ENCODE measurements around the gene PODXL. TPM values are rescaled to one million over a fixed set of nuclear protein-coding genes. Genes with fewer than 3 reads are reported as not detected.

Gene PODXL
- total RNA-seq, 2 donors from 2014 or later = 23.0 to 50.8 TPM

DNA sequence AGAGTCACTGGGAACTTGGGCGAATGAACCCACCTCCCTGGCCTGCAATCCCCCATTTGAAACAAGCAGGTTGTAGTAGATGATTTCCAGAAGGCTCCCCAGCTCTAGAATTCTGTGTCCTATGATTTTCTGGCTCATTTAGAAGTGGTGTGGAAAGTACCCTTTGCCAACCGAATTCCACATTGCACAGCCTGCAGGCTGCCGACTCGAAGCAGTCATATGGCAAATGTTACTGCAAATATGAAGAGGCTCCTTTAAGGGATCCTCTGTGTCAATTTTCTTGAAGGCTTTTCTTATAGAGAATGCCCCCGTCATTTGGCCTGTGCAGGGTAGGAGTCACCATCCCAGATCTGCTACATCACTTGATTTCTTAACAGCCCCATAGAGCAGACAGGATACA is 5.6 kb downstream of the PODXL start:
- no peak overlapping the region for H3K4me3 ChIP-seq
- DNase-seq (ENCODE audit: low spot score) (no peak), ATAC-seq (ENCODE audit: insufficient number of reproducible peaks, low FRiP score, low read depth) (no peak)
- H3K9me3 ChIP-seq = no peaks in the 10 kb centered on the region
- no peaks in the 10 kb centered on the region for H3K27me3 ChIP-seq (replicated peaks; ENCODE audit: insufficient read depth)
- no peaks in the 10 kb centered on the region for H3K36me3 ChIP-seq
- TF ChIP-seq, protein P1, sequence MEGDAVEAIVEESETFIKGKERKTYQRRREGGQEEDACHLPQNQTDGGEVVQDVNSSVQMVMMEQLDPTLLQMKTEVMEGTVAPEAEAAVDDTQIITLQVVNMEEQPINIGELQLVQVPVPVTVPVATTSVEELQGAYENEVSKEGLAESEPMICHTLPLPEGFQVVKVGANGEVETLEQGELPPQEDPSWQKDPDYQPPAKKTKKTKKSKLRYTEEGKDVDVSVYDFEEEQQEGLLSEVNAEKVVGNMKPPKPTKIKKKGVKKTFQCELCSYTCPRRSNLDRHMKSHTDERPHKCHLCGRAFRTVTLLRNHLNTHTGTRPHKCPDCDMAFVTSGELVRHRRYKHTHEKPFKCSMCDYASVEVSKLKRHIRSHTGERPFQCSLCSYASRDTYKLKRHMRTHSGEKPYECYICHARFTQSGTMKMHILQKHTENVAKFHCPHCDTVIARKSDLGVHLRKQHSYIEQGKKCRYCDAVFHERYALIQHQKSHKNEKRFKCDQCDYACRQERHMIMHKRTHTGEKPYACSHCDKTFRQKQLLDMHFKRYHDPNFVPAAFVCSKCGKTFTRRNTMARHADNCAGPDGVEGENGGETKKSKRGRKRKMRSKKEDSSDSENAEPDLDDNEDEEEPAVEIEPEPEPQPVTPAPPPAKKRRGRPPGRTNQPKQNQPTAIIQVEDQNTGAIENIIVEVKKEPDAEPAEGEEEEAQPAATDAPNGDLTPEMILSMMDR (IDR thresholded peaks at IDR 0.05) = no peak
- H3K27ac ChIP-seq = no peak overlapping the region
- H3K4me1 ChIP-seq (ENCODE audit: control insufficient read depth in 1 of 2, low read depth in 2 of 2) = peaks cover 5 to 7% of the 10 kb centered on the region in 2 donors

DNA sequence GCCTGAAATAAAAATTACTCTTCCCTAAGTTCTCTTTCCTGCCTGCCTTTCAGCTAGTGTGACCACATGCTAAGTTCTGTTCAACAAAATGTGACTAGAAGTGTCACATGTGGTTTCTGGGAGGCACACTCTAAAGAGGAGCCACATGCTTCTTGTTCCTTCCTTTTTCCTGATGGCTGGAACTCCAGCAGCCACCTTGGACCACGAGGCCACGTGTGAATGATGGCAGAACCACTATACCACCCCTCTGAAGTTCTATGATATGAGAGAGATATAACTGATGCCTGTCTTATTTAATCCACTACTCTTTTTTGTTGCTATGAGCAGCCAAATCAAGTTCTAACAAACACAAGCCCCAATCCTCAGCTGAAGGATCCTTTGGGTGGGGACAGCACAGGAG is 8.1 kb downstream of the PODXL start:
- no peaks in the 10 kb centered on the region for H3K4me1 ChIP-seq (ENCODE audit: control insufficient read depth in 1 of 2, low read depth in 2 of 2)
- H3K9me3 ChIP-seq = no peaks in the 10 kb centered on the region
- DNase-seq (ENCODE audit: low spot score) = no peak
- no peak overlapping the region for H3K4me3 ChIP-seq
- TF ChIP-seq, protein P1 (IDR thresholded peaks at IDR 0.05) = no peak
- H3K27me3 ChIP-seq (replicated peaks; ENCODE audit: insufficient read depth) = no peaks in the 10 kb centered on the region
- H3K27ac ChIP-seq = no peak overlapping the region
- no peaks in the 10 kb centered on the region for H3K36me3 ChIP-seq
- no peak for ATAC-seq (ENCODE audit: insufficient number of reproducible peaks, low FRiP score, low read depth)

DNA sequence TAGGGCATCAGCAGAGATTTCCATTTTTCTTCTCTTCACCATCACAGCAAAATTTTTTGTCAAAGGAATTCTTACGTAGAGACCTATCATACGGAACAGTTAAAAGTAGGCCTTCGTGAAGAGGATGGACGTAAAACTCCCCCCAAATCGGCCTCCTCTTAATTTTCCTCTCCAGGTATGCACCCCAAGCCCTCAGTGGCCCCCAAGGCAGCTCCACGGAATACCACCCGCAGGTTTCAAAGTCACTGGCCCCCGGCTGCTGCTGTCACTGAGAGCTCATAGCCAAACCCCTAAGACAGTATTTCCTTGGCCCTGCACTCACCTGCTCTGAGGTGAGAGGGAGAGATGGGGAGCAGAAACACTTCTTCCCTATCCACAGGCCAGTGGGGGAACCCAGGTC is 8.8 kb downstream of the PODXL start:
- Histone ChIP-seq H3K9me3 (no peaks in the 10 kb centered on the region), H3K27me3 (replicated peaks; ENCODE audit: insufficient read depth) (no peaks in the 10 kb centered on the region), H3K27ac (no peak overlapping the region), H3K4me3 (no peak overlapping the region), H3K4me1 (ENCODE audit: control insufficient read depth in 1 of 2, low read depth in 2 of 2) (no peaks in the 10 kb centered on the region), H3K36me3 (no peaks in the 10 kb centered on the region)
- ATAC-seq (ENCODE audit: insufficient number of reproducible peaks, low FRiP score, low read depth) = no peak
- DNase-seq (ENCODE audit: low spot score) = no peak
- TF ChIP-seq, protein P1 (IDR thresholded peaks at IDR 0.05) = no peak

DNA sequence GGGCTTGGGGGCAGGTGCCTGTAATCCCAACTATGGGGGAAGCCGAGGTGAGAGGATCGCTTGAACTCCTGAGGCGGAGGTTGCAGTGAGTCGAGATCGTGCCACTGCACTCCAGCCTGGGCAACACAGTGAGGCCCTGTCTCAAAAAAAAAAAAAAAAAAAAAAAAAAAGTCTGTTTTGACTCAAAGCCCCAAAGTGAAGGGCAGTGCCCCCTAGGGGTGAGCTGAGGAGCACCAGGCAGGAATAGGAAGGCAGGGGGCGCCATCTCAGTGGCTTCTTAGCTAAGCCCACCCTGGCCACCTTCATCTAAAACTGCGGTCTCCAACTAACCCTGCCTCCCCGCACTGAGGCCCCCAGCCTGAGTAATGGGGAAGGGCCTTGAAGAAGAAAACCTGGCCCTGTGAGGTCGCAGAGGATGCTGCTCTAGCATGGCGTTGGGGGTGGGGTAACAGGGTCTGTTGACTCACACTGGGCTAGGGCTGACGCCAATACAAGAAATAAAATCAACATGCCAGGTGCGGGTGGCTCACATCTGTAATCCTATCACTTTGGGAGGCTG is 9.8 kb downstream of the PODXL start:
- Histone ChIP-seq H3K36me3 (no peaks in the 10 kb centered on the region), H3K9me3 (no peaks in the 10 kb centered on the region), H3K27ac (no peak overlapping the region), H3K4me3 (no peak overlapping the region), H3K27me3 (replicated peaks; ENCODE audit: insufficient read depth) (no peaks in the 10 kb centered on the region), H3K4me1 (ENCODE audit: control insufficient read depth in 1 of 2, low read depth in 2 of 2) (no peaks in the 10 kb centered on the region)
- DNase-seq (ENCODE audit: low spot score) (no peak), ATAC-seq (ENCODE audit: insufficient number of reproducible peaks, low FRiP score, low read depth) (no peak)
- TF ChIP-seq, protein P1 (IDR thresholded peaks at IDR 0.05) = peak; percentile 35

DNA sequence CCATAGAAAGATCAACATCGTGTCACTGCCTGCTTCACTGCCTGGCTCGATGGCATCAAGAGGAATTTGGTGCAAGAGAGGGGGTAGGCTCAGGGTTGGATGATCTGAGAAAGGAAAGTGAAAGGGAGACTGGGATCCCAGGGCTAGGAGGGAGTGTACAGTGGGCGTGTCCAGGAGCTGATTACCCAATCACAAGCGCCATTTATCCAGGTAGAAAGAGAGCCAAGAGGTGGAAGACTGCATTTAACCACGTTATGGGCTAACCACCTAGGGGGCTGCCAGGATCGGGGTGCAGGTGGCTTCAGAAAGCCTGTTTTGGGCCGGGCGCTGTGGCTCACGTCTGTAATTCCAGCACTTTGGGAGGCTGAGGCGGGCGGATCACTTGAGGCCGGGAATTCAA is 10.3 kb downstream of the PODXL start:
- Histone ChIP-seq H3K9me3 (no peaks in the 10 kb centered on the region), H3K4me1 (ENCODE audit: control insufficient read depth in 1 of 2, low read depth in 2 of 2) (no peaks in the 10 kb centered on the region), H3K27ac (no peak overlapping the region), H3K27me3 (replicated peaks; ENCODE audit: insufficient read depth) (no peaks in the 10 kb centered on the region), H3K4me3 (no peak overlapping the region), H3K36me3 (no peaks in the 10 kb centered on the region)
- TF ChIP-seq, protein P1 (IDR thresholded peaks at IDR 0.05) = no peak
- DNase-seq (ENCODE audit: low spot score) (no peak), ATAC-seq (ENCODE audit: insufficient number of reproducible peaks, low FRiP score, low read depth) (no peak)
